GM12801 (cell line): Measurements from ENCODE around the gene TRNT1.

Experiments used
- TF ChIP-seq, protein P1 (sequence below): IDR thresholded peaks from one replicate; pipeline ENCODE4 v1.5.1; 2011; ENCODE audit warnings: control low read depth; ENCODE audit not compliant: insufficient read length; ENCODE audit errors: extremely low read depth

The TRNT1 gene

DNA sequence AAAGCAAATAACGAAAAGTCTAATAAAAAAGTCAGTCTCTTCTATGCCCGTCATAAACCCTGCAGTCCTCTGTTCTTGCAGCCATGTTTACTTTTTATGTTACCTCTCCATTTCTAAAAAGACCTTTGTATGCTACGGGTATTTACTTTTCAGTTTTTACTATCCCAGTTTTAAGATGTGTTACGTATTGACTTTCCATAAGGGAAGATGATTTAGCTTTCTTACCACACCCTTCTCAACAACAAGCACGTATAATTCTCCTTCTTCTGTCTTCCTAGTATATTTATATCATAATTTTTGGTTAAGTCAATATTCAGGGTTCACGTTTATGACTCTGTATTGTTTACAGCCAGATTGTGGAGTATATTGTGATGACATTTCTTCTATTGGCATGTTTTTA lies 10.8 kb downstream of the TRNT1 start:
- TF ChIP-seq, protein P1, sequence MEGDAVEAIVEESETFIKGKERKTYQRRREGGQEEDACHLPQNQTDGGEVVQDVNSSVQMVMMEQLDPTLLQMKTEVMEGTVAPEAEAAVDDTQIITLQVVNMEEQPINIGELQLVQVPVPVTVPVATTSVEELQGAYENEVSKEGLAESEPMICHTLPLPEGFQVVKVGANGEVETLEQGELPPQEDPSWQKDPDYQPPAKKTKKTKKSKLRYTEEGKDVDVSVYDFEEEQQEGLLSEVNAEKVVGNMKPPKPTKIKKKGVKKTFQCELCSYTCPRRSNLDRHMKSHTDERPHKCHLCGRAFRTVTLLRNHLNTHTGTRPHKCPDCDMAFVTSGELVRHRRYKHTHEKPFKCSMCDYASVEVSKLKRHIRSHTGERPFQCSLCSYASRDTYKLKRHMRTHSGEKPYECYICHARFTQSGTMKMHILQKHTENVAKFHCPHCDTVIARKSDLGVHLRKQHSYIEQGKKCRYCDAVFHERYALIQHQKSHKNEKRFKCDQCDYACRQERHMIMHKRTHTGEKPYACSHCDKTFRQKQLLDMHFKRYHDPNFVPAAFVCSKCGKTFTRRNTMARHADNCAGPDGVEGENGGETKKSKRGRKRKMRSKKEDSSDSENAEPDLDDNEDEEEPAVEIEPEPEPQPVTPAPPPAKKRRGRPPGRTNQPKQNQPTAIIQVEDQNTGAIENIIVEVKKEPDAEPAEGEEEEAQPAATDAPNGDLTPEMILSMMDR, result no peak

GRCh38 chr3:3141939-3142338 lies 15.2 kb downstream of the TRNT1 start:
- TF ChIP-seq, protein P1, result no peak

DNA sequence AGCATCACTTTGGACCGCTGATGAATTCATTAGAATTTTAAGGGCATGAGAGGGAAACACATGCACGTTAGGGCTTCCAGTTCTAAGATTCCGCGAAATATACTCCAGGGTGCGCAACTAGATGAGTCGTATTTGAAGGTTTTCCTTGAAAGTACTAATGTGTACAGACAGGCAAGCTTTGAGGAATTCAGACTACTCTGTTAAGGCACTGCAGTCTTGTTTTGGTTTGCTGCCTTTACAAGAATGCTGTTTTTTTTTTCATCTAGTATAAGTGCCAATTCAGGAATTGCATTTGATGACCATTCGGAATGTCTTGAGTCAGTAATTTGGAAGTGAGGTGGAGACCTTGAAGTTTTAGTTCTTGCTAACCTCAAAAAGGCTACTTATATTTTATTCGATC lies 19.1 kb downstream of the TRNT1 start:
- TF ChIP-seq, protein P1, result no peak

- TF ChIP-seq, protein P1, result no peak
Observed at GRCh38 chr3:3149560-3149959, 22.8 kb downstream of the TRNT1 start.

DNA sequence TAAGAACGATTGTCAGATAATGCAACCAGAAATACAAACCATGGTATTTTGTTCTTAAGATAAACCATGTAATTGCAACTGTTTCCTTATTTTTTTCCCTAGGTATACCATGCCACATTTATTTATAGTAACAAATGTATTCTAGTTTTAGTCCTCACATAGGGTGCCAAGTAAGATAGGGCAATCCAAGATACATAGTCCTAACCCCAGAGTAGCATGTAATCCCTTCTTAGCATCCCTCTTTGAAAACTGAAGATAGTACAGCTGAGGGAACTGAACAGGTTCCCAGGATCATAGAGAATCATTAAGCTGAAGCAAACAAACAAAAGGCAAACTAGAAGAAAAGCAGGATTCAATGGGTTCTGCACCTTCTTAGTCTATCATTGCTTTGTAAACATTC lies 24.8 kb downstream of the TRNT1 start:
- TF ChIP-seq, protein P1, result no peak

DNA sequence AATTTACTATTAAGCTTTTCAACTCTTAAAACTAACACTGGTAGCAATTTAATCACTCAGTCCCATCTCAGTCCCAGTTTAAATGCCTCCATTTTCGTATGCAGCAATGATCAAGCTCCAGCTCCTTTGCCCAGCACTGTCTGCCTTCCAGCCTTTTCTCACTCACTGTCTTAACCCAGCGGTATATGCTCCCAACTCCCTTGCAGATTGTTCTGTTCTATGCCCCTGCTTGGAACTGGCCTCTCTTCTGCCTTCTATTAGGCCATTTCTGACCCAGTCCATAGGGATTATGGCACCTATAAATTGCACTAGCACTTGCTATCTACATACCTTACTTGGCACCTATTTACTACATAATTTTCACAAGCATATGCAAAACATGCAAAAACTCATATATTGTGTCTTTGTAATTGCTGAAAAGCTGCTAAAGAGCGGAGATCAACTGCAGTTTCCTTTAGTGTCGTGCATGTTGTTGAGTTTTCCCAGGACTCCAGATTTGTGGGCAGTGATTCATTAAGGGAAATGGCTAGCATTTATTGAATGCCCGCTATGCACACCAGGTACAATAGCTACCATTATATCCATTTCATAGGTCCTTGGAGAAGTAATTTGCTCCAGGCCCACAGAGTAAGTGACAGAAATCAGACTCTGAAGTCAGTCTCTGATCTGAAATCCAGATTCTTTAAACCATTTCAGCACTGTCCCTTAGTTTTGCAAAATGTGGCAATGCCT lies 28.3 kb downstream of the TRNT1 start:
- TF ChIP-seq, protein P1, result no peak

- TF ChIP-seq, protein P1, result no peak
Observed at GRCh38 chr3:3157484-3157883, 30.7 kb downstream of the TRNT1 start.
